SU-DHL-6 (cell line): ENCODE measurements around the gene PRPF6.

Source experiments
- EZH2phosphoT487 ChIP-seq: fragments of 200-600 bp; sonication (generic), shearing (Covaris generic); conservative IDR thresholded peaks from 2 replicates; pipeline ENCODE4 v1.6.1; 2018; ENCODE audit warnings: mild to moderate bottlenecking, antibody characterized with exemption, low read length, moderate library complexity, mixed read lengths
- TF ChIP-seq, protein P1 (sequence below): fragments of 200-600 bp; sonication (generic); IDR thresholded peaks from one replicate; pipeline ENCODE4 v1.5.1; 2017; ENCODE audit warnings: antibody characterized with exemption, mild to moderate bottlenecking, low read length, moderate library complexity; ENCODE audit not compliant: insufficient read depth, poor library complexity, severe bottlenecking

DNA sequence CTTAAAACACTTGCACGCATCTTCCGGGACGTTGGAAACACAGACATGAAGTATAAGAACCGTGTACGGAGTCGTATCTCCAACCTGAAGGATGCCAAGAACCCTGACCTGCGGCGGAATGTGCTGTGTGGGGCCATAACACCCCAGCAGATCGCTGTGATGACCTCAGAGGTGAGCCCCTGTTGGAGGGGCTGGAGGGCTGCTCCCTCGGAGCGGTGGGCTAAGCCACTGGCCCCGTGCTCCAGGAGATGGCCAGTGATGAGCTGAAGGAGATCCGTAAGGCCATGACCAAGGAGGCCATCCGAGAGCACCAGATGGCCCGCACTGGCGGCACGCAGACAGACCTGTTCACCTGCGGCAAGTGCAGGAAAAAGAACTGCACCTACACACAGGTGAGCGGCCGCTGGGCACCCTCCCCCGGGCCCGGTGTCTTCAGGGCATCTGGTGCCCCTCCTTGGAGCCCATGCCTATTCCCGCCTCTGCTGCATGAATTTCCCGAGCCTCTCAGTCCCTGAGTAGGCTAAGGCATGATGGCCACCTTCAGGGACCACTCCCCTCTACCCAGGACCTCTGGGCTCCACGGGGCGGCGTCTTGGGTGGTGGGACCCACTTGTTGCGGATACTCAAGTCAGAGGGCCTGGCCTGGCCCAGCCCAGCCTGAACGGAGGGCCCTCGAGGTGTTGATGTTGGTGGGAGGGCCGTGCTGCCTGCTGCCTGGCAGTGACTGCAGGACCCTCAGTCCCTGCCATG lies 89.5 kb downstream of the PRPF6 start:
- TF ChIP-seq, protein P1, sequence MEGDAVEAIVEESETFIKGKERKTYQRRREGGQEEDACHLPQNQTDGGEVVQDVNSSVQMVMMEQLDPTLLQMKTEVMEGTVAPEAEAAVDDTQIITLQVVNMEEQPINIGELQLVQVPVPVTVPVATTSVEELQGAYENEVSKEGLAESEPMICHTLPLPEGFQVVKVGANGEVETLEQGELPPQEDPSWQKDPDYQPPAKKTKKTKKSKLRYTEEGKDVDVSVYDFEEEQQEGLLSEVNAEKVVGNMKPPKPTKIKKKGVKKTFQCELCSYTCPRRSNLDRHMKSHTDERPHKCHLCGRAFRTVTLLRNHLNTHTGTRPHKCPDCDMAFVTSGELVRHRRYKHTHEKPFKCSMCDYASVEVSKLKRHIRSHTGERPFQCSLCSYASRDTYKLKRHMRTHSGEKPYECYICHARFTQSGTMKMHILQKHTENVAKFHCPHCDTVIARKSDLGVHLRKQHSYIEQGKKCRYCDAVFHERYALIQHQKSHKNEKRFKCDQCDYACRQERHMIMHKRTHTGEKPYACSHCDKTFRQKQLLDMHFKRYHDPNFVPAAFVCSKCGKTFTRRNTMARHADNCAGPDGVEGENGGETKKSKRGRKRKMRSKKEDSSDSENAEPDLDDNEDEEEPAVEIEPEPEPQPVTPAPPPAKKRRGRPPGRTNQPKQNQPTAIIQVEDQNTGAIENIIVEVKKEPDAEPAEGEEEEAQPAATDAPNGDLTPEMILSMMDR = no peak
- TF ChIP-seq EZH2phosphoT487 = no peak
